SKM-1 (cell line): ENCODE results near the gene NDUFC2.
"Not testable (repeated sequence)": the region's sequence is repeated elsewhere in the genome, so short reads cannot be mapped to it uniquely, and the experiment has no call there.

Source experiments
- DNase-seq: peaks from one replicate; lab custom pipeline; 2025; ENCODE audit not compliant: unreplicated experiment; lab: John Stamatoyannopoulos, UW

NDUFC2 gene

DNA sequence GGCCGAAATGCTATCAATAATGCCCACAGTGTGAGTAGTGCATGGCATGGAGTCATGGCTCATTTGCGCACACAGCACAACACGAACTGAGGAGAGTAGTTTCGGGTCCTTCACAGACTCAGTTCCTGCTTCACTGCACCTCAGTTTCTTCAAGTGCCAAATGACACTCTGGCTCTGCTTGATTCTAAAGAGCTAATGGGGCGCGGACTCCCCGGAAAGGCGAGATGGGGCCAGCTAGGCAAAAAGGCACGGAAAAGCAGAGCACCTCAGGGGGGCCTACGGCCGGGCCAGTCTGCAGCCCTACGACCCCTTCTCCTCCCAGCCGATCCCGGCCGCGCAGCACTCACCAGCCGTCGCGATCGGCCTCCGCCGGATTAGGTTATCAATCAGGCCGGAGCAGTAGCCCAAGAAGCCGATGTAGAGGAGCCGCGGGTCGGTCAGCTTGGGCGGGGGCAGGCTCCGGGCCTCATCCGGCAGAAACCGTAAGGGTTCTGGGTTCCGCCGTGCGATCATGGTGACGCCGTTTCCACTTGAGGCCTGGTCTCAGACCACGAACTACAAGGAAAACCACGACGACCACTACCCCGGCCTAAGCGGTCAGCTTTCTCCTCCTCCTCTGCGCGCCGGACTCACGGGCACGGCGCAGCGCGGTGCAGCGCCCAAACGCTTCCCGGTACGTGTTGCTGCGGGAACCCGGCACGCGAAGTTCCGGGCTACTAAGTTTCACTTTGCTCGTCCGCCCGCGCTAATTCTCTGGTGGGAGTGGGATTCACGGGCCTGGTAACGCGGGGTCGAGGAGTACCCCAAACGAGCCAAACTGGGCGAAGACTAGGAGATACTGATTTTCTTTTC, at the start of gene NDUFC2:
Gene NDUFC2 (minus strand): TSS at position 631 of the 852 bp plus-strand sequence. CDS start 118 bp downstream, at position 513.
- DNase-seq: peak; percentile 64

GRCh38 chr11:78127403-78127802, 47.7 kb upstream of the NDUFC2 start:
- no peak for DNase-seq

- DNase-seq: no peak
These were observed 33.1 kb upstream of the NDUFC2 start for GRCh38 chr11:78112582-78113275.

DNA sequence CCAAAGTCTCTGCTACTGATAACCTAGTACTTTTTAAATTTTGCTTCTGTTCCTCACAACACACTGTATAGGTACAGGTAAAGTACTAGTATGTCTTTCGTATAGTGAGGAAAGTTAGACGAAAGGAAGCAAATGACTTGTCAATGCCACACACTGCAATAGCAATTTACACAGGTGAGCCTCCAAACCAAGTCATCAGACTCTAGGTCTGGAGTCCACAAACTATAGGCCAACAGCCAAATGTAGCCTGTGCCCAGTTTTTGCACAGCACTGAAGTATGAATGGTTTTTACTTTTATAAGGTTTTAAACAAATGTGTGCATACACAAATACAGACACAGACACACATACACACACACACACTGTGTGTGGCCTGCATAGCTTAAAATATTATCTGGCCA, 31.6 kb upstream of the NDUFC2 start:
- no peak for DNase-seq

- DNase-seq: no peak
These were observed 31.2 kb upstream of the NDUFC2 start for GRCh38 chr11:78110830-78111229.

DNA sequence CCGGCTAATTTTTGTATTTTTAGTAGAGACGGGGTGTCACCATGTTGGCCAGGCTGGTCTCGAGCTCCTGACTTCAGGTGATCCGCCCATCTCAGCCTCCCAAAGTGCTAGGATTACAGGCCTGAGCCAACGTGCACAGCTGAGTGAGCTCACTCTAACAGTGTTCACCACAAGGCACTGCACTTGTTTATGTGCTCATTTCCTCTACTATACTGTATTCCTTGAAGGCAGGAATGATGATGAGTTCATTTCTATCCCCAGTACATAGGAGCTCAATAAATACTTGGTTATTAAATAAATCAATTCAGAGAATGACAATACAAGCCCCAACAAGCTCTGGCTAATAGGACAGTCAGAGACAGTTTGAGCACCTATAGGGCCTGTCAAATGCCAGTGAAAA, 30.7 kb upstream of the NDUFC2 start:
- DNase-seq: no peak

DNA sequence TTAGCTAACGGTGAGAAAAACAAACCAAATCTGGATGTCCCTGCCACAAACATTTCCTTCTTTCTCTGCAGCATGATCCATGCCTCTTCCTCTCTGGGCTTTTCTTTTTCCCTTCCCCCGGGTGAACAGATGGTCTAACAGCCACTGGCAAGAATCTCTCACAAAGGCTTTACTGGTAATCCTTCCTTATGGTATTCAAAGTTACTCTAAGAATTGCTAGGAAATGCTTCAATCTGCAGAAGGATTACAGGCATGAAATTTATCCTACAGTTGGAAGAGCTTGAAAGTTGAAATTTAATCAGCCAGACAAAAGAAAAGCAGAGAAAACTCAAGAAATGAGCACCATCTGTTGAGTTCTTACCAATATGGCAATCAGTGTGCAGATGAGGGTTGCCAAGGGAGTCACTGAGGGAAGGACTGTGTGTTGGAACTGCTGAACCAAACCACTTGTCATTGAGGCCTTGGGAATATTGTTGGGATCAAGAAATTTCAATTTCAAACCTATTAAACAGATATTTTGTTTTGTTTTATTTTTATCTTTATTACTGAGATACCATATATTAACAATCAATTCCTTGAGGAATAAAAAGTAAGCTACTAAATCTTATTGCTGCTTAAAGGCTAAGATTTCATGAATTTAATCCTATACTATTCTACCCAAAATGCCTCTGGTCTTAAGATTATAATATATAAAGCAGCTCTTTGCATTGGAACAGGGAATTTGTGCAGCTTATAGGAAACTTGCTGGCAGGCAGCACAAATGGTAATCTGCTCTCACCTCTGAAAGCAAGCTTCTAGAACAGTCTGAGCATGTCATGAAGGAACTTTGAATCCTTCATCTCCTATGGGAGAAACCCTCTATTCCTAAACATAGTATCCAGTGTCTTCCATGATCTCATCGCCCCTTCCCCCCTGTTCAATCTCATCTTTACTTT, 29.7 kb upstream of the NDUFC2 start:
- no peak for DNase-seq

DNA sequence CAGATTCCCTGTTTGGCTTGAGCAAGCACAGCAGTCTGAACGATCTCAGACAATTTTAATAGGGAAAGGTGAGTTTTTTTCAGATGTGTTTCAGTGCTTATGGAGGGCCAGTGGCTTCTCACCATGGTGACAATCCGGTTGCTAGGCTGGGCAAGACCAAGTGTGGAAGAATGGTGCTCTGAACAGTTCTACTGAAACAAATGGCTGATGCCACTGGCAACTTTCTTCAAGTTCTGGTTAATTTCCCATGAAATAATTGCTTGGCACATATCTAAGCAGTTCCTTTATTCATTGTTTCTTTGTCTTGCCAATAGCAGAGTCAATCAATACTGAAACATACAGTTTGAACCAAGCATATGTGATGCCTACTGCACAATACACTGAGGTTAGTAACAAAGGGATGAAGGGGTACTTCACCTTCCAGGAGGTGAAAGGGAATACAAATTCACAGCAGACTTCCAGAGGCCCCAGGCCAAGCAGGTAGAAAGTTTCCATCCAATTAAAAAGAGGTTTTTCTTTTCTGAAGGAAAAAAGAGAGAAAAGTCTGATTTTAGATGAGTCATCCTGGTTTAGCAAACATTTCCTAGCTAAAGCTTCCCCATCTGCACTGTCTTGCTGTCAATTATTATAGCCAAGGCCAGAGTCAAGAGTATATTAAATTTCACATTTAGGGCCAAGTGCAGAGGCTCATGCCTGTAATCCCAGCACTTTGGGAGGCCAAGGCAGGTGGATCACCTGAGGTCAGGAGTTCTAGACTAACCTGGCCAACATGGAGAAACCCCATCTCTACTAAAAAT, 21.2 kb upstream of the NDUFC2 start:
- DNase-seq: no peak

GRCh38 chr11:78100261-78100660, 20.6 kb upstream of the NDUFC2 start:
- DNase-seq: no peak

- no peak for DNase-seq
These were observed 20.0 kb upstream of the NDUFC2 start for GRCh38 chr11:78099666-78100065.

DNA sequence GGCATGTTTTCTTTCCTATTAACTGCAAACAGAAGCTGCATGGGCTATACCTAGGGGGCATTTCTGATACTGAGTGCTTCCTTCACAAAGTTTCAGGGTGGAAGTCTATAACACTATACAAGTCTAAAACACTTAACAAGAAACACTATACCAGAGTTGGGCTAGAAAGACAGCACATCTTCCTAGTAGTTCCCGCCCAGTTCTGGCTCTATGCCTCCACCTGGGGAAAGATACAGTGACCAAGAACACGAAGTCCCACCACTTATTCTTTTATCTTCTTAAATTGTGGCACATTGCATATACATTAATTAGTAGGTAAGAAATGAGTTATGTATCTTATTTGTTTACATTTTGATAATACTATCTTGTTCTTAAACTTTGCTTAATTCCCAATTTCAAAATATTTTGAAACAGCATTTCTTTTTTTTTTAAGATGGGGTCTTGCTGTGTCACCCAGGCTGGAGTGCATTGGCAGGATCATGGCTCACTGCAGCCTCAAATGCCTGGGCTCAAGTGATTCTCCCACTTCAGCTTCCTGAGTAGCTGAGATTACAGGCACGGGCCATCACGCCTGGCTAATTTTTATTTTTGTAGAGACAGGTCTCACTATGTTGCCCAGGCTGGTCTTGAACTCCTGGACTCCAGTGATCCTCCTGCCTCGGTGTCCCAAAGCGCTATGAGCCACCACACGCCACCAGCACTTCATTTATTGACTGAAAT, 18.2 kb upstream of the NDUFC2 start:
- DNase-seq: no peak

DNA sequence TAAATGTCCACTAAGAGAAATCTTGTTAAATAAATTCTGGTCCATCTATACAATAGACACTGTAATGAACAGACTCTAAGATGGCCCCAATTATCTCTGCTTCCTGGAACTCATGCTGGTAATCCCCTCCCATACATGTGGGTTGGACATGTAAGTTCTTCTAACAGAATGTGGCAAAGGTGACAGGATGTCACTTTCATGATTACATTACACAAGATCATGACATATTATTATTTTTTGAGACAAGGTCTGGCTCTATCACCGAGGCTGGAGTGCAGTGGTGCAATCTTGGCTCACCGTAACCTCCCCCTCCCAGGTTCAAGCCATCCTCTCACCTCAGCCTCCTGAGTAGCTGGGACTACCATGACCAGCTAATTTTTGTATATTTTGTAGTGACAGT, 14.6 kb upstream of the NDUFC2 start:
- DNase-seq: no peak

- not testable (repeated sequence) for DNase-seq
These were observed 6.9 kb upstream of the NDUFC2 start for GRCh38 chr11:78086521-78087074.

GRCh38 chr11:78085972-78086371, 6.3 kb upstream of the NDUFC2 start:
- no peak for DNase-seq

DNA sequence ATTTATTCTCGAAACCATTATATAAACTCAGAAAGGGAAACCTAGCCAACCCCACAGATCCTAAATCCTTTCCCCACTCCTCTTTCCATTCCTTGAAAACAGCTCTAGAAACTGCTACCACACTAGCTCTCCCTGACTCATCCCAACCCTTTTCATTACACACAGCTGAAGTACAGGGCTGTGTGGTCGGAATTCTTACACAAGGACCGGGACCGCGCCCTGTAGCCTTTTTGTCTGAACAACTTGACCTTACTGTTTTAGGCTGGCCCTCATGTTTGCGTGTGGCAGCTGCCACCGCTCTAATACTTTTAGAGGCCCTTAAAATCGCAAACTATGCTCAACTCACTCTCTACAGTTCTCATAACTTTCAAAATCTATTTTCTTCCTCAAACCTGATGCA, 4.8 kb upstream of the NDUFC2 start:
- DNase-seq: not testable (repeated sequence)

GRCh38 chr11:78083021-78083420, 3.4 kb upstream of the NDUFC2 start:
- DNase-seq: no peak

DNA sequence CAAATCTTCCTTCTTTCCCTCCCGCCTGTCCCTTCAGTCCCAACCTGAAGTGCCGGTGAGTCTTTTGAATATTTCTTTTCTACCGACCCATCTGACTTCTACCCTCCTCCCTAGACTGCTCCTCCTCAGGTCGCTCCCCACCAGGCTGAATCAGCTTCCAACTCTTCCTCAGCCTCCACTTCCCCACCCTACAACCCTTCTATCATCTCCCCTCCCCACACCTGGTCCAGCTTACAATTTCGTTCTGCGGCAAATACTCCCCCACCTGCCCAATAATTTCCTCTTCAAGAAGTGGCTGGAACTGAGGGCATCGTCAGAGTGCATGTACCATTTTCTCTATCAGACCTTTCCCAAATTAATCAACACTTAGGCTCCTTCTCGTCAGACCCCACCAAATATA, 2.5 kb upstream of the NDUFC2 start:
- DNase-seq: no peak

DNA sequence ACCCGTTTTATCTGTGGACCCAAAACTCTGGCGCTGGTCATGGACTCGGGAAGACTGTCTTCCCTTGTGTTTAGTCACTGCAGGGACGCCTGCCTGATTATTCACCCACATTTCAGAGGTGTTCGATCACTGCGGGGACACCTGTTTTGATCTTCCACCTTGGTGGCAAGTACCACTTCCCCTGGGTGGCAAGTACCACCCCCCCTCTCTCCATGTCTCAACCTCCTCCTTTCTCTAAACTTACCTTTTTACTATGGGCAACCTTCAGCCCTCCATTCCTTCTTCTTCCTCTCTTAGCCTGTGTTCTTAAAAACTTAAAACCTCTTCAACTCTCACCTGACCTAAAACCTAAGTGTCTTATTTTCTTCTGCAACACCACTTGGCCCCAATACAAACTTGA, 1.9 kb upstream of the NDUFC2 start:
- DNase-seq: no peak

GRCh38 chr11:78080818-78081495, 1.3 kb upstream of the NDUFC2 start:
- DNase-seq: no peak
